Measurements from ENCODE around the gene ARL14. TPM values are rescaled to one million over a fixed set of nuclear protein-coding genes. Genes with fewer than 3 reads are reported as not detected.

Gene ARL14
- total and polyA plus RNA-seq, 2 donors (not counting 3 experiments of a cell fraction or from before 2014, with no cell fraction given) = not detected

DNA sequence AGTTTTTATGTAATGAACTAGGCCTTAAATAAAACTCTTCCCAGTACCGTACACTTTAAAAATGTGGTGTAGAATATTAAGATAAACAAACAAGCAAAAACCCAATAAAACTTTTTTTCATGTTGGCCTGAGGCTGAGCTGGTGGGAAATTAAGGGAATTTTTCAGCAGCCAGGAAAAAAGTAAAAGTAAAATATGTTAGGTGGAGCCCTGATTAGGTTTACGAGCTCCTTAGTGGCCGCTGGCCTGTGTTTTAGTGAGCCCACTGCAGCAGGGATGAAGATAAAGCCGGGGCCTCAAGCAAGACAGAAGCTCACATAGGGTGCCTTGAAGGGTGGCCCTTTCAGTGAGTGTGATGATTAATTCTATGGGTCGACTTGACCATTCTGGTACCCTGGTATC, 16.1 kb upstream of the ARL14 start:
- dilution Hi-C loops (cut with MboI; ENCODE audit: extremely low pct_ligation_motif_present, low sequenced_read_pairs) (no loop called here), intact Hi-C loops (cut with micrococcal nuclease) (no loop called here)
- no TSS peak for BruUV-seq (replicated peaks)
- FAIRE-seq (no peak), DNase-seq (ENCODE audit: low read depth, low spot score) (no peak)
- POLR2A ChIA-PET = no interaction called here
- H3K79me2 ChIP-seq (ENCODE audit: control insufficient read depth, insufficient read depth, low read length) = no peaks in the 10 kb centered on the region
- H3K36me3 ChIP-seq (ENCODE audit: control insufficient read depth in 2 of 2, extremely low read depth in 1 of 2, insufficient read depth in 2 of 2, low read length in 2 of 2) = no peaks in the 10 kb centered on the region
- H3K9ac ChIP-seq (replicated peaks; ENCODE audit: extremely low read depth, insufficient read depth, low read length) = no peak overlapping the region
- H3K27ac ChIP-seq (ENCODE audit: insufficient read depth, low read depth, low read length) = no peak overlapping the region
- CTCF ChIA-PET = interaction anchor here (0.9 to 1.3 kb wide), 3 partner anchors 11 to 280 kb away, joined by 3 to 5 read pairs (median 5); no protein-coding TSS in a partner anchor
- no peak for TF ChIP-seq POLR2A (IDR thresholded peaks at IDR 0.05; ENCODE audit: low read depth, low read length)
- no peak for TF ChIP-seq MYC (IDR thresholded peaks at IDR 0.05; ENCODE audit: low read depth, low read length)
- no peak for TF ChIP-seq JUN (IDR thresholded peaks at IDR 0.05; ENCODE audit: borderline replicate concordance, insufficient read depth, insufficient read length, low read depth)
- no peaks in the 10 kb centered on the region for H3K9me1 ChIP-seq (replicated peaks; ENCODE audit: control insufficient read depth, extremely low read depth, insufficient read depth, low read length)
- H3K4me3 ChIP-seq (replicated peaks in 1 of 3; ENCODE audit: insufficient read depth in 1 of 3, low read depth in 1 of 3, low read length in 3 of 3) = no peak overlapping the region
- no peak overlapping the region for H3K4me2 ChIP-seq (ENCODE audit: insufficient read depth, low read length)
- H4K20me1 ChIP-seq (replicated peaks; ENCODE audit: control insufficient read depth, extremely low read depth, insufficient read depth, low read length) = no peaks in the 10 kb centered on the region
- H3K27me3 ChIP-seq (ENCODE audit: control insufficient read depth in 2 of 2, insufficient read depth in 2 of 2, low read length in 2 of 2) = no peaks in the 10 kb centered on the region
- peaks cover 2% of the 10 kb centered on the region for H3K4me1 ChIP-seq (ENCODE audit: control insufficient read depth, extremely low read depth, insufficient read depth, low read length)
- H3K9me3 ChIP-seq (replicated peaks; ENCODE audit: control insufficient read depth, insufficient read depth, low read length) = no peaks in the 10 kb centered on the region
- no peak overlapping the region for H2AFZ ChIP-seq (ENCODE audit: low read depth, low read length)

DNA sequence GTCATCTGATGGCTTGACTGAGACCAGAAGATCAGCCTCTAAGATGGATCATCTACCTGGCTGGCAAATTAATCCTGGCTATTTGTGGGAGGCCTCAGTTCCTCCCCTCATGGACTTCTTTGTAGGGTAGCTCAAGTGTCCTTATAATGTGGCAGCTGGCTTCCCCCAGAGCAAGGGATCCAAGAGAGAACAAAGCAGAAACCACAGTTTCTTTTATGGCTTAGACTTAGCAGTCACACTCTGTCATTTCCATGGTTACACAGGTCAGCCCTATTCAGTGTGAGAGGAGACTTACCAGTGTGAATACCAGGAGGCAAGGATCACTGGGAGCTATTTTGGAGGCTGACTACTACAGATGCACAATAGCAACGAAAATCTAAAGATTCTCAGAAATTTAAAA, 15.3 kb upstream of the ARL14 start:
- no TSS peak for BruUV-seq (replicated peaks)
- Histone ChIP-seq H3K9me1 (replicated peaks; ENCODE audit: control insufficient read depth, extremely low read depth, insufficient read depth, low read length) (no peaks in the 10 kb centered on the region), H3K4me2 (ENCODE audit: insufficient read depth, low read length) (no peak overlapping the region), H3K9ac (replicated peaks; ENCODE audit: extremely low read depth, insufficient read depth, low read length) (no peak overlapping the region), H2AFZ (ENCODE audit: low read depth, low read length) (no peak overlapping the region), H3K9me3 (replicated peaks; ENCODE audit: control insufficient read depth, insufficient read depth, low read length) (no peaks in the 10 kb centered on the region), H3K79me2 (ENCODE audit: control insufficient read depth, insufficient read depth, low read length) (no peaks in the 10 kb centered on the region), H3K4me3 (replicated peaks in 1 of 3; ENCODE audit: insufficient read depth in 1 of 3, low read depth in 1 of 3, low read length in 3 of 3) (no peak overlapping the region), H3K27me3 (ENCODE audit: control insufficient read depth in 2 of 2, insufficient read depth in 2 of 2, low read length in 2 of 2) (no peaks in the 10 kb centered on the region), H4K20me1 (replicated peaks; ENCODE audit: control insufficient read depth, extremely low read depth, insufficient read depth, low read length) (no peaks in the 10 kb centered on the region), H3K36me3 (ENCODE audit: control insufficient read depth in 2 of 2, extremely low read depth in 1 of 2, insufficient read depth in 2 of 2, low read length in 2 of 2) (no peaks in the 10 kb centered on the region), H3K27ac (ENCODE audit: insufficient read depth, low read depth, low read length) (no peak overlapping the region), H3K4me1 (ENCODE audit: control insufficient read depth, extremely low read depth, insufficient read depth, low read length) (peaks cover 5% of the 10 kb centered on the region)
- dilution Hi-C loops (cut with MboI; ENCODE audit: extremely low pct_ligation_motif_present, low sequenced_read_pairs) (no loop called here), intact Hi-C loops (cut with micrococcal nuclease) (no loop called here)
- POLR2A ChIA-PET = no interaction called here
- no peak for TF ChIP-seq EZH2 (IDR thresholded peaks at IDR 0.05; ENCODE audit: borderline replicate concordance, low read depth, low read length, severe bottlenecking)
- TF ChIP-seq POLR2AphosphoS5 (IDR thresholded peaks at IDR 0.05; ENCODE audit: insufficient read depth, low read depth, low read length) = no peak
- TF ChIP-seq GATA2 (IDR thresholded peaks at IDR 0.05; ENCODE audit: insufficient read depth, insufficient read length, low read depth, low read length) = no peak
- TF ChIP-seq, protein P1, sequence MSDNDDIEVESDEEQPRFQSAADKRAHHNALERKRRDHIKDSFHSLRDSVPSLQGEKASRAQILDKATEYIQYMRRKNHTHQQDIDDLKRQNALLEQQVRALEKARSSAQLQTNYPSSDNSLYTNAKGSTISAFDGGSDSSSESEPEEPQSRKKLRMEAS (IDR thresholded peaks at IDR 0.05; ENCODE audit: insufficient read depth, insufficient read length) = no peak
- no peak for TF ChIP-seq MYC (IDR thresholded peaks at IDR 0.05; ENCODE audit: low read depth, low read length)
- TF ChIP-seq FOS (IDR thresholded peaks at IDR 0.05; ENCODE audit: borderline replicate concordance, insufficient read depth, low read length) = no peak
- no peak for TF ChIP-seq POLR2A (IDR thresholded peaks at IDR 0.05; ENCODE audit: low read depth, low read length)
- TF ChIP-seq JUN (IDR thresholded peaks at IDR 0.05; ENCODE audit: borderline replicate concordance, insufficient read depth, insufficient read length, low read depth) = no peak
- TF ChIP-seq, protein P2, sequence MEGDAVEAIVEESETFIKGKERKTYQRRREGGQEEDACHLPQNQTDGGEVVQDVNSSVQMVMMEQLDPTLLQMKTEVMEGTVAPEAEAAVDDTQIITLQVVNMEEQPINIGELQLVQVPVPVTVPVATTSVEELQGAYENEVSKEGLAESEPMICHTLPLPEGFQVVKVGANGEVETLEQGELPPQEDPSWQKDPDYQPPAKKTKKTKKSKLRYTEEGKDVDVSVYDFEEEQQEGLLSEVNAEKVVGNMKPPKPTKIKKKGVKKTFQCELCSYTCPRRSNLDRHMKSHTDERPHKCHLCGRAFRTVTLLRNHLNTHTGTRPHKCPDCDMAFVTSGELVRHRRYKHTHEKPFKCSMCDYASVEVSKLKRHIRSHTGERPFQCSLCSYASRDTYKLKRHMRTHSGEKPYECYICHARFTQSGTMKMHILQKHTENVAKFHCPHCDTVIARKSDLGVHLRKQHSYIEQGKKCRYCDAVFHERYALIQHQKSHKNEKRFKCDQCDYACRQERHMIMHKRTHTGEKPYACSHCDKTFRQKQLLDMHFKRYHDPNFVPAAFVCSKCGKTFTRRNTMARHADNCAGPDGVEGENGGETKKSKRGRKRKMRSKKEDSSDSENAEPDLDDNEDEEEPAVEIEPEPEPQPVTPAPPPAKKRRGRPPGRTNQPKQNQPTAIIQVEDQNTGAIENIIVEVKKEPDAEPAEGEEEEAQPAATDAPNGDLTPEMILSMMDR (IDR thresholded peaks at IDR 0.05; ENCODE audit: extremely low read depth in 1 of 2, insufficient read depth in 1 of 2, low read depth in 1 of 2, low read length in 2 of 2) = no peak
- FAIRE-seq = no peak
- no peak for DNase-seq (ENCODE audit: low read depth, low spot score)
- CTCF ChIA-PET = interaction anchor here (1.1 to 1.3 kb wide), 2 partner anchors 11 to 280 kb away, joined by 5 read pairs; no protein-coding TSS in a partner anchor
